ENCODE data around the gene IL32. TPM values are rescaled to one million over a fixed set of nuclear protein-coding genes. Genes with fewer than 3 reads are reported as not detected.
"Not testable (repeated sequence)": the region's sequence is repeated elsewhere in the genome, so short reads cannot be mapped to it uniquely, and the experiment has no call there.

The IL32 gene
- total RNA-seq, 1 experiment from 2014 or later: 4.7 TPM

DNA sequence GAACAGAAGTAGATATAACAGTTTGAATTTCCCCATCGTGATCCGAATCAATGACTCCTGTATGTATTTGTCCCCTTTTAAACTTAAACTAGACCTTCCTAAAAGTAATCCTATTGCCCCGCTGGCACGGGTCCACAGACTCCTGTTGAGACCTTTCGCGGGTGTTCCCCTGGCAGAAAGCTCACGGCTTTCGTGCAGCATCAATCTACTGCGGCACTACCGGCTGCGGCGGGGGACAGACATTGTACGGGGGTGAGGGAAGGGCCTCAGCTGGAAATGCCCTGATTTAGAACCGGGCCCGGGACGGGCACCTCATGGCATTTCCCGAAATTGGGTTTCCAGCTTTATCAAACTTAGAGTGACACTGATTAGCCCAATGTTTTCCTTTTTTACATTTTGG, 14.6 kb downstream of the IL32 start:
- ChIA-PET CTCF (interaction anchor here (1.5 to 6.5 kb wide), 4 partner anchors 21 to 52 kb away, joined by 5 to 59 read pairs (median 14); no protein-coding TSS in a partner anchor), POLR2A (no interaction called here)
- TF ChIP-seq ZNF138 (CRISPR knock-in tag; conservative IDR thresholded peaks at IDR 0.05) (no peak), TCF7 (CRISPR knock-in tag; IDR thresholded peaks at IDR 0.05; ENCODE audit: low read depth) (no peak), JUN (CRISPR knock-in tag; IDR thresholded peaks at IDR 0.05) (no peak), KAT7 (CRISPR knock-in tag; IDR thresholded peaks at IDR 0.05; ENCODE audit: borderline replicate concordance) (no peak), ZNF219 (CRISPR knock-in tag; IDR thresholded peaks at IDR 0.05; ENCODE audit: borderline replicate concordance) (no peak), NR1H2 (CRISPR knock-in tag; IDR thresholded peaks at IDR 0.05) (no peak), SOX15 (CRISPR knock-in tag; IDR thresholded peaks at IDR 0.05) (no peak)
- TF ChIP-seq, protein P1, sequence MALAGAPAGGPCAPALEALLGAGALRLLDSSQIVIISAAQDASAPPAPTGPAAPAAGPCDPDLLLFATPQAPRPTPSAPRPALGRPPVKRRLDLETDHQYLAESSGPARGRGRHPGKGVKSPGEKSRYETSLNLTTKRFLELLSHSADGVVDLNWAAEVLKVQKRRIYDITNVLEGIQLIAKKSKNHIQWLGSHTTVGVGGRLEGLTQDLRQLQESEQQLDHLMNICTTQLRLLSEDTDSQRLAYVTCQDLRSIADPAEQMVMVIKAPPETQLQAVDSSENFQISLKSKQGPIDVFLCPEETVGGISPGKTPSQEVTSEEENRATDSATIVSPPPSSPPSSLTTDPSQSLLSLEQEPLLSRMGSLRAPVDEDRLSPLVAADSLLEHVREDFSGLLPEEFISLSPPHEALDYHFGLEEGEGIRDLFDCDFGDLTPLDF (CRISPR knock-in tag; IDR thresholded peaks at IDR 0.05): no peak
- TF ChIP-seq, protein P2, sequence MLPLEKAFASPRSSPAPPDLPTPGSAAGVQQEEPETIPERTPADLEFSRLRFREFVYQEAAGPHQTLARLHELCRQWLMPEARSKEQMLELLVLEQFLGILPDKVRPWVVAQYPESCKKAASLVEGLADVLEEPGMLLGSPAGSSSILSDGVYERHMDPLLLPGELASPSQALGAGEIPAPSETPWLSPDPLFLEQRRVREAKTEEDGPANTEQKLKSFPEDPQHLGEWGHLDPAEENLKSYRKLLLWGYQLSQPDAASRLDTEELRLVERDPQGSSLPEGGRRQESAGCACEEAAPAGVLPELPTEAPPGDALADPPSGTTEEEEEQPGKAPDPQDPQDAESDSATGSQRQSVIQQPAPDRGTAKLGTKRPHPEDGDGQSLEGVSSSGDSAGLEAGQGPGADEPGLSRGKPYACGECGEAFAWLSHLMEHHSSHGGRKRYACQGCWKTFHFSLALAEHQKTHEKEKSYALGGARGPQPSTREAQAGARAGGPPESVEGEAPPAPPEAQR (CRISPR knock-in tag; IDR thresholded peaks at IDR 0.05): no peak
- TF ChIP-seq, protein P3, sequence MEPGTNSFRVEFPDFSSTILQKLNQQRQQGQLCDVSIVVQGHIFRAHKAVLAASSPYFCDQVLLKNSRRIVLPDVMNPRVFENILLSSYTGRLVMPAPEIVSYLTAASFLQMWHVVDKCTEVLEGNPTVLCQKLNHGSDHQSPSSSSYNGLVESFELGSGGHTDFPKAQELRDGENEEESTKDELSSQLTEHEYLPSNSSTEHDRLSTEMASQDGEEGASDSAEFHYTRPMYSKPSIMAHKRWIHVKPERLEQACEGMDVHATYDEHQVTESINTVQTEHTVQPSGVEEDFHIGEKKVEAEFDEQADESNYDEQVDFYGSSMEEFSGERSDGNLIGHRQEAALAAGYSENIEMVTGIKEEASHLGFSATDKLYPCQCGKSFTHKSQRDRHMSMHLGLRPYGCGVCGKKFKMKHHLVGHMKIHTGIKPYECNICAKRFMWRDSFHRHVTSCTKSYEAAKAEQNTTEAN (CRISPR knock-in tag; IDR thresholded peaks at IDR 0.05): no peak
- TF ChIP-seq, protein P4, sequence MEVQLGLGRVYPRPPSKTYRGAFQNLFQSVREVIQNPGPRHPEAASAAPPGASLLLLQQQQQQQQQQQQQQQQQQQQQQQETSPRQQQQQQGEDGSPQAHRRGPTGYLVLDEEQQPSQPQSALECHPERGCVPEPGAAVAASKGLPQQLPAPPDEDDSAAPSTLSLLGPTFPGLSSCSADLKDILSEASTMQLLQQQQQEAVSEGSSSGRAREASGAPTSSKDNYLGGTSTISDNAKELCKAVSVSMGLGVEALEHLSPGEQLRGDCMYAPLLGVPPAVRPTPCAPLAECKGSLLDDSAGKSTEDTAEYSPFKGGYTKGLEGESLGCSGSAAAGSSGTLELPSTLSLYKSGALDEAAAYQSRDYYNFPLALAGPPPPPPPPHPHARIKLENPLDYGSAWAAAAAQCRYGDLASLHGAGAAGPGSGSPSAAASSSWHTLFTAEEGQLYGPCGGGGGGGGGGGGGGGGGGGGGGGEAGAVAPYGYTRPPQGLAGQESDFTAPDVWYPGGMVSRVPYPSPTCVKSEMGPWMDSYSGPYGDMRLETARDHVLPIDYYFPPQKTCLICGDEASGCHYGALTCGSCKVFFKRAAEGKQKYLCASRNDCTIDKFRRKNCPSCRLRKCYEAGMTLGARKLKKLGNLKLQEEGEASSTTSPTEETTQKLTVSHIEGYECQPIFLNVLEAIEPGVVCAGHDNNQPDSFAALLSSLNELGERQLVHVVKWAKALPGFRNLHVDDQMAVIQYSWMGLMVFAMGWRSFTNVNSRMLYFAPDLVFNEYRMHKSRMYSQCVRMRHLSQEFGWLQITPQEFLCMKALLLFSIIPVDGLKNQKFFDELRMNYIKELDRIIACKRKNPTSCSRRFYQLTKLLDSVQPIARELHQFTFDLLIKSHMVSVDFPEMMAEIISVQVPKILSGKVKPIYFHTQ (CRISPR knock-in tag; IDR thresholded peaks at IDR 0.05): no peak
- TF ChIP-seq, protein P5, sequence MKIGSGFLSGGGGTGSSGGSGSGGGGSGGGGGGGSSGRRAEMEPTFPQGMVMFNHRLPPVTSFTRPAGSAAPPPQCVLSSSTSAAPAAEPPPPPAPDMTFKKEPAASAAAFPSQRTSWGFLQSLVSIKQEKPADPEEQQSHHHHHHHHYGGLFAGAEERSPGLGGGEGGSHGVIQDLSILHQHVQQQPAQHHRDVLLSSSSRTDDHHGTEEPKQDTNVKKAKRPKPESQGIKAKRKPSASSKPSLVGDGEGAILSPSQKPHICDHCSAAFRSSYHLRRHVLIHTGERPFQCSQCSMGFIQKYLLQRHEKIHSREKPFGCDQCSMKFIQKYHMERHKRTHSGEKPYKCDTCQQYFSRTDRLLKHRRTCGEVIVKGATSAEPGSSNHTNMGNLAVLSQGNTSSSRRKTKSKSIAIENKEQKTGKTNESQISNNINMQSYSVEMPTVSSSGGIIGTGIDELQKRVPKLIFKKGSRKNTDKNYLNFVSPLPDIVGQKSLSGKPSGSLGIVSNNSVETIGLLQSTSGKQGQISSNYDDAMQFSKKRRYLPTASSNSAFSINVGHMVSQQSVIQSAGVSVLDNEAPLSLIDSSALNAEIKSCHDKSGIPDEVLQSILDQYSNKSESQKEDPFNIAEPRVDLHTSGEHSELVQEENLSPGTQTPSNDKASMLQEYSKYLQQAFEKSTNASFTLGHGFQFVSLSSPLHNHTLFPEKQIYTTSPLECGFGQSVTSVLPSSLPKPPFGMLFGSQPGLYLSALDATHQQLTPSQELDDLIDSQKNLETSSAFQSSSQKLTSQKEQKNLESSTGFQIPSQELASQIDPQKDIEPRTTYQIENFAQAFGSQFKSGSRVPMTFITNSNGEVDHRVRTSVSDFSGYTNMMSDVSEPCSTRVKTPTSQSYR (CRISPR knock-in tag; IDR thresholded peaks at IDR 0.05): no peak
- TF ChIP-seq, protein P6, sequence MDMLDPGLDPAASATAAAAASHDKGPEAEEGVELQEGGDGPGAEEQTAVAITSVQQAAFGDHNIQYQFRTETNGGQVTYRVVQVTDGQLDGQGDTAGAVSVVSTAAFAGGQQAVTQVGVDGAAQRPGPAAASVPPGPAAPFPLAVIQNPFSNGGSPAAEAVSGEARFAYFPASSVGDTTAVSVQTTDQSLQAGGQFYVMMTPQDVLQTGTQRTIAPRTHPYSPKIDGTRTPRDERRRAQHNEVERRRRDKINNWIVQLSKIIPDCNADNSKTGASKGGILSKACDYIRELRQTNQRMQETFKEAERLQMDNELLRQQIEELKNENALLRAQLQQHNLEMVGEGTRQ (CRISPR knock-in tag; IDR thresholded peaks at IDR 0.05): no peak
- TF ChIP-seq, protein P7, sequence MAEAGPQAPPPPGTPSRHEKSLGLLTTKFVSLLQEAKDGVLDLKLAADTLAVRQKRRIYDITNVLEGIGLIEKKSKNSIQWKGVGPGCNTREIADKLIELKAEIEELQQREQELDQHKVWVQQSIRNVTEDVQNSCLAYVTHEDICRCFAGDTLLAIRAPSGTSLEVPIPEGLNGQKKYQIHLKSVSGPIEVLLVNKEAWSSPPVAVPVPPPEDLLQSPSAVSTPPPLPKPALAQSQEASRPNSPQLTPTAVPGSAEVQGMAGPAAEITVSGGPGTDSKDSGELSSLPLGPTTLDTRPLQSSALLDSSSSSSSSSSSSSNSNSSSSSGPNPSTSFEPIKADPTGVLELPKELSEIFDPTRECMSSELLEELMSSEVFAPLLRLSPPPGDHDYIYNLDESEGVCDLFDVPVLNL (CRISPR knock-in tag; IDR thresholded peaks at IDR 0.05; ENCODE audit: borderline replicate concordance, low read depth): no peak
- TF ChIP-seq, protein P8, sequence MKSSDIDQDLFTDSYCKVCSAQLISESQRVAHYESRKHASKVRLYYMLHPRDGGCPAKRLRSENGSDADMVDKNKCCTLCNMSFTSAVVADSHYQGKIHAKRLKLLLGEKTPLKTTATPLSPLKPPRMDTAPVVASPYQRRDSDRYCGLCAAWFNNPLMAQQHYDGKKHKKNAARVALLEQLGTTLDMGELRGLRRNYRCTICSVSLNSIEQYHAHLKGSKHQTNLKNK (CRISPR knock-in tag; IDR thresholded peaks at IDR 0.05): no peak
- H3K27me3 Mint-ChIP-seq (ENCODE audit: low read depth): no peaks in the 10 kb centered on the region
- no peak overlapping the region; the same call in 1 of the 2 replicates for H3K27ac Mint-ChIP-seq
- ATAC-seq: no peak
- no peak for DNase-seq (ENCODE audit: low spot score)
- 0 out of 2 replicates have a peak, but pooled peaks cover 3% of the 10 kb centered on the region for H3K36me3 Mint-ChIP-seq
- no peak overlapping the region for H3K4me3 Mint-ChIP-seq
- H3K9me3 Mint-ChIP-seq: peaks cover 5% of the 10 kb centered on the region; the same call in 1 of the 2 replicates
- H3K4me1 Mint-ChIP-seq: peaks cover 40% of the 10 kb centered on the region

DNA sequence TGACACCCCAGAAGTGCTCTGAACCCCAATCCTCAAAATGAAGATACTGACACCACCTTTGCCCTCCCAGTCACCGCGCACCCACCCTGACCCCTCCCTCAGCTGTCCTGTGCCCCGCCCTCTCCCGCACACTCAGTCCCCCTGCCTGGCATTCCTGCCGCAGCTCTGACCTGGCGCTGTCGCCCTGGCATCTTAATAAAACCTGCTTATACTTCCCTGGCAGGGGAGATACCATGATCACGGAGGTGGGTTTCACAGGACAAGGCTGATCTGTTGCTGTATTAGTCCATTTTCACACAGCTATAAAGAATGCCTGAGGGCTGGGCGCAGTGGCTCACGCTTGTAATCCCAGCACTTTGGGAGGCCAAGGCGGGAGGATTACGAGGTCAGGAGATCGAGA, 16.5 kb downstream of the IL32 start:
- CTCF ChIA-PET: interaction anchor here (1.1 to 1.2 kb wide), 2 partner anchors 16 to 50 kb away, joined by 3 to 6 read pairs; no protein-coding TSS in a partner anchor
- ATAC-seq; H3K4me3 Mint-ChIP-seq; POLR2A ChIA-PET; H3K36me3 Mint-ChIP-seq; DNase-seq (ENCODE audit: low spot score); H3K27me3 Mint-ChIP-seq (ENCODE audit: low read depth); H3K27ac Mint-ChIP-seq; H3K9me3 Mint-ChIP-seq: not testable (repeated sequence)
- H3K4me1 Mint-ChIP-seq: peaks cover 32% of the 10 kb centered on the region

DNA sequence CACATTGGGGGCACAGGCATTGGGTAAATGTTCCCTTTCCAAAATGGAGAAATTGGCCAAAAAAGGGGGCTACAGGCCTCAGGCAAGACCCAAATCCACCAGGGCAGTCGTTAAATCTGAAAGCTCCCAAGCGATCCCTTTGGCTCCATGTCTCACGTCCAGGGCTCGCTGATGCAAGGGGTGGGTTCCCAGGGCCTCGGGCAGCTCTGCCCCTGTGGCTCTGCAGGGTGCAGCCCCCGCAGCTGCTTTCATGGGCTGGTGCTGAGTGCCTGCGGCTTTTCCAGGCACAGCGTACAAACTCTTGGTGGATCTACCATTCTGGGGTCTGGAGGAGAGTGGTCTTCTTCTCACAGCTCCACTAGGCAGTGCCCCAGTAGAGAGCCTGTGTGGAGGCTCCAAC, 18.0 kb downstream of the IL32 start:
- not testable (repeated sequence) for H3K4me3 Mint-ChIP-seq; H3K9me3 Mint-ChIP-seq; H3K27ac Mint-ChIP-seq; DNase-seq (ENCODE audit: low spot score); H3K36me3 Mint-ChIP-seq; ATAC-seq; H3K27me3 Mint-ChIP-seq (ENCODE audit: low read depth)
- ChIA-PET CTCF (interaction anchor here (0.8 to 1.2 kb wide), 6 partner anchors 12 to 91 kb away, joined by 3 to 4 read pairs (median 4); no protein-coding TSS in a partner anchor), POLR2A (interaction anchor here (1.3 kb wide), 1 partner anchor 15 kb away, joined by 6 read pairs; the partner anchor contains the start of gene ZSCAN10)
- H3K4me1 Mint-ChIP-seq: peaks cover 38% of the 10 kb centered on the region

Data from WTC11 (cell line).